GM10248 (cell line): Measurements from ENCODE around the gene HTRA3.

Source experiments
- CTCF ChIA-PET: fragments of 300-600 bp; sonication (Branson Sonifier 250); formaldehyde crosslinking; extraction: SDS; loops from one replicate; lab custom pipeline; 2021; ENCODE audit warnings: antibody characterized with exemption; lab: Yijun Ruan, JAX
- POLR2A ChIA-PET: fragments of 350-650 bp; sonication (Branson Sonifier 250); formaldehyde crosslinking; extraction: SDS; loops from one replicate; lab custom pipeline; 2020; ENCODE audit warnings: antibody characterized with exemption; lab: Yijun Ruan, JAX
- DNase-seq: peaks from one replicate; pipeline ENCODE4 v3.0.0; 2012; ENCODE audit errors: extremely low spot score
- CTCF ChIP-seq: IDR thresholded peaks from 2 replicates; pipeline ENCODE4 v1.5.1; 2012; ENCODE audit warnings: mild to moderate bottlenecking, low read depth; ENCODE audit errors: extremely low read depth, missing control alignments, control extremely low read depth

Gene HTRA3

GRCh38 chr4:8297141-8297601, 27.6 kb downstream of the HTRA3 start:
- no peak for DNase-seq
- ChIA-PET POLR2A (no interaction called here), CTCF (no interaction called here)
- TF ChIP-seq CTCF, result no peak

- DNase-seq, result no peak
- ChIA-PET POLR2A (no interaction called here), CTCF (no interaction called here)
- no peak for TF ChIP-seq CTCF
Measured at GRCh38 chr4:8297691-8298485, 28.3 kb downstream of the HTRA3 start.

DNA sequence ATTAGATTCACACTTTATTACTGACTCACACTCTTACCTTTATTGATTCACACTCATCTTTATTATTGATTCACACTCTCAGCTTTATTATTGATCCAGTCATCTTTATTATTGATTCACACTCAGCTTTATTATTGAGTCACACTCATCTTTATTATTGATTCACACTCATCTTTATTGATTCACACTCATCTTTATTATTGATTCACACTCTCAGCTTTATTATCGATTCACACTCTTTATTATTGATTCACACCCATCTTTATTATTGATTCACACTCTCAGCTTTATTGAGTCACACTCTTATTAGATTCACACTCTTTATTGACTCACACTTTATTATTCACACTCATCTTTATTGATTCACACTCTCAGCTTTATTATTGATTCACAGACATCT, 31.3 kb downstream of the HTRA3 start:
- no peak for DNase-seq
- POLR2A ChIA-PET, result interaction anchor here (0.6 kb wide), 1 partner anchor 38 kb away, joined by 3 read pairs; no protein-coding TSS in a partner anchor
- CTCF ChIA-PET, result interaction anchor here (0.7 to 1.7 kb wide), 4 partner anchors 8 to 100 kb away, joined by 3 to 7 read pairs (median 3); no protein-coding TSS in a partner anchor
- TF ChIP-seq CTCF, result no peak

DNA sequence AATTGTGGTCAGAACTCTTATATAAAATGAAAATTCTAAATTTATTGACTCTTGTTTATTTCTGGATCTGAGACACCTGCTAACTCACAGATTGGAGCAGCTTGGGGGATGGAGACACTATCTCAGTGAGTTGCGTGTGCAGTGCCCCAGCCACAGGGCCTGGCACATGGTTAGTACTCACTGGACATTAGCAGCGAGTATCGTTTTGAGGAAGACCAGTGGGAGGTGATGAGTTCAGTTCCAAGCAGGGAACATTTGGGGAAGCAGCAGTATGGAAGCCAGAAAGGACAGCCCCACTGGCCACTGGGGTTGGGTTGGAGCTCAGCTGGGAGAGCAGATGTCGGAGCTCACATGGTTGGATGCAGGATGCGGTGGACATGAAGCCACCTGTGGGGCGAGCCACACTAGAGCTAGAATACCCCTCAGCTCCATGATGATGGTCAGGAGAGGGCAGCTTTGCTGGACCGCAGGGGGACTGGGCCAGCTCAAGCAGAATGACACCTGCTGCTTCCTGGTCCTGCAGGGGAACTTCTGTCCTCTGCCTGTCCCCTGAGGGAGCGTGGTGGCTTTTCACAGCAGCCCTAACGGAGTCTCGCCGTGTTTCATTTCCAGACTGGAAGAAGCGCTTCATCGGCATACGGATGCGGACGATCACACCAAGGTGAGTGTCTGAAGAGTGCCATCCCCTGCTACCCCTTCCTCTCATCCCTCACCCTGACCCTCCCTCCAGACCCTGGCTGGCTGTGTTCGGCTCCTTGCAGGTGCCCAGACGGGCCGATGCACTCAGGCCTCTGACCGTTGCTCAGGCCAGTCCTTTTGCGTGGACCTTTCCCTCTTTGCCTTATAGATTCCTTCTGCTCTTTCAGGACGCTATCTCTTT, 32.5 kb downstream of the HTRA3 start:
- ChIA-PET CTCF (interaction anchor here (1.5 to 1.7 kb wide), 2 partner anchors 21 to 35 kb away, joined by 3 to 7 read pairs; no protein-coding TSS in a partner anchor), POLR2A (no interaction called here)
- DNase-seq, result no peak
- TF ChIP-seq CTCF, result no peak

DNA sequence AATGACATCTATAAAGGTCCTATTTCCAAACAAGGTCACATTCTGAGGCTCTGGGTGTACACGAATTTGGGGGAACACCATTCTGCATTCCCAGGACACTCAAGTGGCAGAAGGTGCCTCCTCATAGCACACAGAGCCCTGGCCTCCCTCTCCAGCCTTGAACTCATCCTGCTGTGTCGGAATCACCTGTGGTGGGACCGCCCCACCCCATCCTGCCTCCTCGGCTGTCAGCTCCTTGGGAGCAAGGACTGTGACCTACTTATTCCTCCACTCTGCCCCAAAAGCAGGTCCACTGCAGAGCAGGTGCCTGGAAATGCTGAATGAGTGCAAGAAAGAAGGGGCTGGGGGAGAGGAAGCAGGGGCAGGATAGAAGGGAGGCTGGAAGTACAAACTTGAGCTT, 33.5 kb downstream of the HTRA3 start:
- ChIA-PET POLR2A (no interaction called here), CTCF (interaction anchor here (1.0 to 1.5 kb wide), 3 partner anchors 11 to 20 kb away, joined by 3 read pairs; no protein-coding TSS in a partner anchor)
- TF ChIP-seq CTCF, result no peak
- no peak for DNase-seq

GRCh38 chr4:8303485-8304281, 34.1 kb downstream of the HTRA3 start:
- ChIA-PET CTCF (interaction anchor here (1.0 to 1.5 kb wide), 2 partner anchors 10 to 11 kb away, joined by 3 read pairs; no protein-coding TSS in a partner anchor), POLR2A (no interaction called here)
- no peak for DNase-seq
- no peak for TF ChIP-seq CTCF
